NOMO-1 treated with dmso at 0.1 percent for 144 hours (cell line): ENCODE data around the gene OSM.
"Not testable (repeated sequence)": the region's sequence is repeated elsewhere in the genome, so short reads cannot be mapped to it uniquely, and the experiment has no call there.

ENCODE experiments used
- DNase-seq: peaks from one replicate; lab custom pipeline; 2025; ENCODE audit not compliant: unreplicated experiment; lab: John Stamatoyannopoulos, UW

Gene OSM

GRCh38 chr22:30245181-30245984 is 21.3 kb downstream of the OSM start:
- no peak for DNase-seq

GRCh38 chr22:30244641-30245040 is 22.0 kb downstream of the OSM start:
- no peak for DNase-seq

GRCh38 chr22:30244066-30244465 is 22.6 kb downstream of the OSM start:
- no peak for DNase-seq

- no peak for DNase-seq
Observed at GRCh38 chr22:30243661-30244060, 23.0 kb downstream of the OSM start.

- DNase-seq = no peak
Observed at GRCh38 chr22:30241576-30242371, 24.9 kb downstream of the OSM start.

GRCh38 chr22:30240541-30241417 is 25.9 kb downstream of the OSM start:
- no peak for DNase-seq

GRCh38 chr22:30239488-30240405 is 26.9 kb downstream of the OSM start:
- no peak for DNase-seq

- DNase-seq = no peak
Observed at GRCh38 chr22:30238661-30239487, 27.8 kb downstream of the OSM start.

GRCh38 chr22:30238136-30238535 is 28.5 kb downstream of the OSM start:
- no peak for DNase-seq

- DNase-seq = no peak
Observed at GRCh38 chr22:30236875-30237274, 29.8 kb downstream of the OSM start.

GRCh38 chr22:30235687-30236170 is 30.9 kb downstream of the OSM start:
- DNase-seq = no peak

GRCh38 chr22:30234786-30235470 is 31.7 kb downstream of the OSM start:
- DNase-seq = no peak

GRCh38 chr22:30234325-30234724 is 32.3 kb downstream of the OSM start:
- not testable (repeated sequence) for DNase-seq

- no peak for DNase-seq
Observed at GRCh38 chr22:30233582-30233981, 33.1 kb downstream of the OSM start.

GRCh38 chr22:30232716-30233218 is 33.9 kb downstream of the OSM start:
- DNase-seq = no peak

- DNase-seq = no peak
Observed at GRCh38 chr22:30230787-30231461, 35.7 kb downstream of the OSM start.

GRCh38 chr22:30230330-30230729 is 36.3 kb downstream of the OSM start:
- DNase-seq = no peak
